T-cell (primary cell): ENCODE measurements around the gene ROR2. TPM values are rescaled to one million over a fixed set of nuclear protein-coding genes. Genes with fewer than 3 reads are reported as not detected.

Experiments used
- ATAC-seq, 4 experiments: fragments of 200-7000 bp in 3 of 4; fragments of 150-1000 bp in 1 of 4; cut with Tn5 transposase; replicated peaks in 1 of 4; 1 replicate in 3 of 4; 2 replicates in 1 of 4; pipeline ENCODE4 v1.10.0; 2021; ENCODE audit warnings: moderate library complexity in 3 of 4, mild to moderate bottlenecking in 2 of 4, moderate number of reproducible peaks in 1 of 4
- CTCF ChIA-PET, 2 donors: fragments of 300-600 bp; sonication (Branson Sonifier 250); formaldehyde crosslinking; loops; one replicate each; lab custom pipeline; 2022; ENCODE audit warnings: antibody characterized with exemption in 2 of 2; lab: Charles Lee
- POLR2A ChIA-PET, 2 donors: fragments of 300-600 bp; sonication (Branson Sonifier 250); formaldehyde crosslinking; loops; one replicate each; lab custom pipeline; 2022; ENCODE audit warnings: antibody characterized with exemption in 2 of 2; lab: Charles Lee
- DNase-seq, 35 experiments: peaks; one replicate each; pipeline versions ENCODE4 v3.0.0 to v3.0.0-alpha.2; 2013 to 2023
- H3K27ac ChIP-seq: one replicate; pipeline ENCODE4 v1.5.1; 2013; ENCODE audit warnings: low read length
- H3K27me3 ChIP-seq, 2 experiments: replicated peaks in 1 of 2; 1 replicate in 1 of 2; 2 replicates in 1 of 2; pipeline versions ENCODE4 v1.6.1 to v1.7.0; 2013; ENCODE audit warnings: low read length in 1 of 2, mixed read lengths in 1 of 2; ENCODE audit not compliant: control insufficient read depth in 2 of 2, insufficient read depth in 2 of 2; ENCODE audit errors: extremely low read depth in 1 of 2
- H3K36me3 ChIP-seq, 2 donors: 1 replicate in 1 of 2; 2 replicates in 1 of 2; pipeline versions ENCODE4 v1.6.1 to v1.7.0; 2013; ENCODE audit warnings: low read length in 1 of 2; ENCODE audit not compliant: control insufficient read depth in 2 of 2, insufficient read depth in 1 of 2; ENCODE audit errors: extremely low read depth in 1 of 2
- H3K4me1 ChIP-seq, 2 experiments: 1 replicate in 1 of 2; 2 replicates in 1 of 2; pipeline versions ENCODE4 v1.6.1 to v1.7.0; 2013; ENCODE audit warnings: low read length in 2 of 2, mixed read lengths in 1 of 2; ENCODE audit not compliant: insufficient read depth in 2 of 2, control insufficient read depth in 1 of 2; ENCODE audit errors: extremely low read depth in 1 of 2
- H3K4me3 ChIP-seq, 2 donors: 1 replicate in 1 of 2; 2 replicates in 1 of 2; pipeline versions ENCODE4 v1.5.1 to v1.7.0; 2013; ENCODE audit warnings: mild to moderate bottlenecking in 2 of 2, low read length in 1 of 2, moderate library complexity in 1 of 2; ENCODE audit not compliant: control insufficient read depth in 1 of 2; ENCODE audit errors: extremely low read depth in 1 of 2
- H3K9me3 ChIP-seq: 2 replicates; pipeline ENCODE4 v1.7.0; 2013
- H3K27ac Mint-ChIP-seq, 2 donors: one replicate each; pipeline ENCODE4 v1.8.0; 2020 to 2021; ENCODE audit warnings: mild to moderate bottlenecking in 2 of 2, mixed read lengths in 2 of 2
- H3K27me3 Mint-ChIP-seq, 2 donors: one replicate each; pipeline ENCODE4 v1.8.0; 2021 to 2022; ENCODE audit warnings: mixed read lengths in 2 of 2
- H3K36me3 Mint-ChIP-seq: one replicate; pipeline ENCODE4 v1.8.0; 2021; ENCODE audit warnings: mixed read lengths
- H3K4me1 Mint-ChIP-seq, 3 donors: one replicate each; pipeline ENCODE4 v1.8.0; 2020 to 2022; ENCODE audit warnings: mixed read lengths in 3 of 3, mild to moderate bottlenecking in 1 of 3
- H3K4me3 Mint-ChIP-seq, 3 donors: one replicate each; pipeline ENCODE4 v1.8.0; 2020 to 2022; ENCODE audit warnings: mild to moderate bottlenecking in 3 of 3, mixed read lengths in 3 of 3, moderate library complexity in 3 of 3
- H3K9me3 Mint-ChIP-seq, 3 donors: one replicate each; pipeline ENCODE4 v1.8.0; 2020 to 2022; ENCODE audit warnings: mixed read lengths in 3 of 3
- WGBS: methylation state at CpG from one replicate; pipeline ENCODE4 v1.1.5; 2013; ENCODE audit warnings: missing lambda C conversion rate; ENCODE audit not compliant: insufficient coverage; 5-methylcytosine and 5-hydroxymethylcytosine counted together
- total RNA-seq, 35 experiments: library from RNA in 6 of 35; stranded (reverse) in 6 of 35; fragments of 120-200 nt in 1 of 35; gene quantifications; one replicate each; pipeline versions ENCODE4 v1.2.1 to v1.2.4 and lab custom pipeline; 2013 to 2026

The ROR2 gene
- total RNA-seq, 5 donors from 2014 or later (not counting 1 experiment from before 2014, with no cell fraction given) = 0.07 to 0.28 (median 0.15) TPM; not detected in 1

- Histone ChIP-seq H3K4me1 (peaks cover 0 to 4% of the 10 kb centered on the region in 2 experiments), H3K27me3 (peaks cover 0 to 15% of the 10 kb centered on the region in 2 experiments), H3K36me3 (no peaks in the 10 kb centered on the region), H3K27ac (no peak overlapping the region), H3K4me3 (no peak overlapping the region), H3K9me3 (no peaks in the 10 kb centered on the region)
- DNase-seq = no peak
- Mint-ChIP-seq H3K36me3 (no peaks in the 10 kb centered on the region), H3K9me3 (no peaks in the 10 kb centered on the region), H3K4me3 (no peak overlapping the region), H3K27me3 (peaks cover 24 to 43% of the 10 kb centered on the region in 2 donors), H3K27ac (no peak overlapping the region), H3K4me1 (peaks cover 0 to 6% (median 0%) of the 10 kb centered on the region in 3 donors)
- CTCF ChIA-PET = interaction anchor here in 1 of 2 donors (0.6 kb wide), 1 partner anchor 863 kb away, joined by 4 read pairs; no protein-coding TSS in a partner anchor
- no peak for ATAC-seq
- POLR2A ChIA-PET = no interaction called here
- no CpG with 5 or more reads among the region's 4 CpGs for WGBS
These were observed 174.4 kb downstream of the ROR2 start for GRCh38 chr9:91775708-91776028.

GRCh38 chr9:91775011-91775707 is 174.9 kb downstream of the ROR2 start:
- H3K27me3 Mint-ChIP-seq = peaks cover 24 to 45% of the 10 kb centered on the region in 2 donors
- H3K36me3 Mint-ChIP-seq = no peaks in the 10 kb centered on the region
- no peak overlapping the region for H3K4me3 ChIP-seq
- CTCF ChIA-PET = interaction anchor here in 1 of 2 donors (0.6 kb wide), 1 partner anchor 864 kb away, joined by 4 read pairs; no protein-coding TSS in a partner anchor
- peaks cover 0 to 19% of the 10 kb centered on the region in 2 experiments for H3K27me3 ChIP-seq
- H3K27ac Mint-ChIP-seq = no peak overlapping the region
- H3K4me3 Mint-ChIP-seq = no peak overlapping the region
- no peaks in the 10 kb centered on the region for H3K9me3 Mint-ChIP-seq
- POLR2A ChIA-PET = no interaction called here
- no peak overlapping the region for H3K27ac ChIP-seq
- H3K4me1 Mint-ChIP-seq = peaks cover 0 to 6% (median 0%) of the 10 kb centered on the region in 3 donors
- H3K9me3 ChIP-seq = no peaks in the 10 kb centered on the region
- DNase-seq = peak in 34 of 35 experiments; percentile 19 to 72 (median 51)
- peaks cover 0 to 4% of the 10 kb centered on the region in 2 experiments for H3K4me1 ChIP-seq
- ATAC-seq = peak in 3 of 4 experiments; percentile 41 to 61 (median 54)
- 58% methylated on average over 7 of the region's 9 CpGs for WGBS
- no peaks in the 10 kb centered on the region for H3K36me3 ChIP-seq

- POLR2A ChIA-PET = no interaction called here
- H3K4me1 ChIP-seq = peaks cover 0 to 4% of the 10 kb centered on the region in 2 experiments
- Mint-ChIP-seq H3K9me3 (no peaks in the 10 kb centered on the region), H3K4me1 (peaks cover 0 to 6% (median 0%) of the 10 kb centered on the region in 3 donors), H3K27ac (no peak overlapping the region), H3K4me3 (no peak overlapping the region), H3K36me3 (no peaks in the 10 kb centered on the region), H3K27me3 (peaks cover 34 to 53% of the 10 kb centered on the region in 2 donors)
- no peaks in the 10 kb centered on the region for H3K36me3 ChIP-seq
- H3K27me3 ChIP-seq = peaks cover 0 to 26% of the 10 kb centered on the region in 2 experiments
- CTCF ChIA-PET = interaction anchor here in 1 of 2 donors (1.0 kb wide), 1 partner anchor 9 kb away, joined by 3 read pairs; no protein-coding TSS in a partner anchor
- DNase-seq = no peak
- no peak overlapping the region for H3K4me3 ChIP-seq
- H3K27ac ChIP-seq = no peak overlapping the region
- H3K9me3 ChIP-seq = no peaks in the 10 kb centered on the region
- WGBS = 83% methylated on average over 14 of the region's 14 CpGs
- ATAC-seq = no peak
These were observed 176.9 kb downstream of the ROR2 start for GRCh38 chr9:91773156-91773555.

- H3K27ac Mint-ChIP-seq = no peak overlapping the region
- Histone ChIP-seq H3K9me3 (no peaks in the 10 kb centered on the region), H3K4me1 (peaks cover 0 to 4% of the 10 kb centered on the region in 2 experiments), H3K27me3 (peaks cover 0 to 29% of the 10 kb centered on the region in 2 experiments), H3K27ac (no peak overlapping the region), H3K36me3 (no peaks in the 10 kb centered on the region), H3K4me3 (no peak overlapping the region)
- ATAC-seq (no peak), DNase-seq (no peak)
- peaks cover 45 to 57% of the 10 kb centered on the region in 2 donors for H3K27me3 Mint-ChIP-seq
- H3K9me3 Mint-ChIP-seq = no peaks in the 10 kb centered on the region
- H3K4me1 Mint-ChIP-seq = peaks cover 0 to under 1% (median 0%) of the 10 kb centered on the region in 3 donors
- CTCF ChIA-PET = interaction anchor here in 1 of 2 donors (0.7 kb wide), 1 partner anchor 910 kb away, joined by 4 read pairs; no protein-coding TSS in a partner anchor
- POLR2A ChIA-PET = interaction anchor here in 1 of 2 donors (0.7 kb wide), 1 partner anchor 18 kb away, joined by 3 read pairs; no protein-coding TSS in a partner anchor
- no CpG with 5 or more reads among the region's 4 CpGs for WGBS
- H3K4me3 Mint-ChIP-seq = no peak overlapping the region
- no peaks in the 10 kb centered on the region for H3K36me3 Mint-ChIP-seq
These were observed 178.2 kb downstream of the ROR2 start for GRCh38 chr9:91771864-91772263.

- H3K9me3 Mint-ChIP-seq = no peaks in the 10 kb centered on the region
- Histone ChIP-seq H3K9me3 (no peaks in the 10 kb centered on the region), H3K4me1 (peaks cover 0 to 4% of the 10 kb centered on the region in 2 experiments), H3K27ac (no peak overlapping the region), H3K4me3 (no peak overlapping the region), H3K36me3 (no peaks in the 10 kb centered on the region), H3K27me3 (peaks cover 0 to 31% of the 10 kb centered on the region in 2 experiments)
- ATAC-seq (no peak), DNase-seq (no peak)
- ChIA-PET CTCF (interaction anchor here (0.6 to 1.1 kb wide), 2 partner anchors 183 to 856 kb away, joined by 3 to 4 read pairs; no protein-coding TSS in a partner anchor), POLR2A (no interaction called here)
- peaks cover 47 to 60% of the 10 kb centered on the region in 2 donors for H3K27me3 Mint-ChIP-seq
- 82% methylated on average over 7 of the region's 8 CpGs for WGBS
- H3K36me3 Mint-ChIP-seq = no peaks in the 10 kb centered on the region
- H3K4me3 Mint-ChIP-seq = no peak overlapping the region
- no peak overlapping the region for H3K27ac Mint-ChIP-seq
- no peaks in the 10 kb centered on the region for H3K4me1 Mint-ChIP-seq
These were observed 179.0 kb downstream of the ROR2 start for GRCh38 chr9:91771027-91771426.

- peaks cover 0 to under 1% of the 10 kb centered on the region in 2 experiments for H3K4me1 ChIP-seq
- H3K9me3 ChIP-seq = no peaks in the 10 kb centered on the region
- ChIA-PET CTCF (no interaction called here), POLR2A (no interaction called here)
- ATAC-seq (no peak), DNase-seq (no peak)
- no peaks in the 10 kb centered on the region for H3K36me3 ChIP-seq
- no peak overlapping the region for H3K4me3 Mint-ChIP-seq
- no peaks in the 10 kb centered on the region for H3K36me3 Mint-ChIP-seq
- no peaks in the 10 kb centered on the region for H3K4me1 Mint-ChIP-seq
- WGBS = 87% methylated on average over 9 of the region's 10 CpGs
- no peak overlapping the region for H3K4me3 ChIP-seq
- peaks cover 0 to 28% of the 10 kb centered on the region in 2 experiments for H3K27me3 ChIP-seq
- no peak overlapping the region for H3K27ac Mint-ChIP-seq
- H3K27me3 Mint-ChIP-seq = peaks cover 41 to 56% of the 10 kb centered on the region in 2 donors
- H3K27ac ChIP-seq = no peak overlapping the region
- H3K9me3 Mint-ChIP-seq = peaks cover 0 to under 1% (median 0%) of the 10 kb centered on the region in 3 donors
These were observed 179.8 kb downstream of the ROR2 start for GRCh38 chr9:91770229-91770628.
